ENCODE data around the gene MPG. TPM values are rescaled to one million over a fixed set of nuclear protein-coding genes. Genes with fewer than 3 reads are reported as not detected.
A peak's percentile ranks its signal among the peaks of the same experiment; 100 is the strongest.

MPG gene
- total RNA-seq, 1 donor from 2014 or later = 56.5 TPM

- H3K4me1 ChIP-seq (ENCODE audit: insufficient read depth, low read length) = no peaks in the 10 kb centered on the region
- H2AFZ ChIP-seq (ENCODE audit: low read depth, low read length) = no peak overlapping the region
- Mint-ChIP-seq H3K4me1 (ENCODE audit: low read depth, unreplicated experiment) (no peaks in the 10 kb centered on the region), H3K27ac (ENCODE audit: unreplicated experiment) (no peak overlapping the region), H3K36me3 (ENCODE audit: low read depth, unreplicated experiment) (peaks cover 2% of the 10 kb centered on the region), H3K9me3 (ENCODE audit: unreplicated experiment) (no peaks in the 10 kb centered on the region), H3K4me3 (ENCODE audit: unreplicated experiment) (no peak overlapping the region), H3K27me3 (ENCODE audit: low read depth, unreplicated experiment) (peaks cover 4% of the 10 kb centered on the region)
- TF ChIP-seq CTCF (IDR thresholded peaks at IDR 0.05; ENCODE audit: insufficient read depth, low read depth, low read length) (no peak), EZH2 (IDR thresholded peaks at IDR 0.05; ENCODE audit: insufficient read depth, low read length) (no peak)
- H3K79me2 ChIP-seq (ENCODE audit: insufficient read depth, low read length) = no peaks in the 10 kb centered on the region
- H3K4me3 ChIP-seq (ENCODE audit: insufficient read depth, low read depth, low read length) = no peak overlapping the region
- DNase-seq (ENCODE audit: low read depth) (no peak), FAIRE-seq (no peak)
- no peaks in the 10 kb centered on the region for H3K9me3 ChIP-seq (ENCODE audit: insufficient read depth, low read depth, low read length)
- H4K20me1 ChIP-seq (ENCODE audit: insufficient read depth, low read length) = no peaks in the 10 kb centered on the region
- H3K9ac ChIP-seq (ENCODE audit: low read length) = no peak overlapping the region
- H3K36me3 ChIP-seq (ENCODE audit: insufficient read depth, low read length) = peaks cover 3% of the 10 kb centered on the region
- H3K27ac ChIP-seq (ENCODE audit: low read depth, low read length) = no peak overlapping the region
- H3K4me2 ChIP-seq (ENCODE audit: low read length) = no peak overlapping the region
- no peaks in the 10 kb centered on the region for H3K27me3 ChIP-seq (ENCODE audit: insufficient read depth, low read length)
Observed at GRCh38 chr16:35011-35677, 42.9 kb upstream of the MPG start.

- FAIRE-seq (no peak), DNase-seq (ENCODE audit: low read depth) (no peak)
- H3K4me1 Mint-ChIP-seq (ENCODE audit: low read depth, unreplicated experiment) = no peaks in the 10 kb centered on the region
- H2AFZ ChIP-seq (ENCODE audit: low read depth, low read length) = no peak overlapping the region
- no peaks in the 10 kb centered on the region for H3K27me3 ChIP-seq (ENCODE audit: insufficient read depth, low read length)
- no peaks in the 10 kb centered on the region for H3K4me1 ChIP-seq (ENCODE audit: insufficient read depth, low read length)
- no peaks in the 10 kb centered on the region for H3K79me2 ChIP-seq (ENCODE audit: insufficient read depth, low read length)
- H3K27ac ChIP-seq (ENCODE audit: low read depth, low read length) = no peak overlapping the region
- no peaks in the 10 kb centered on the region for H4K20me1 ChIP-seq (ENCODE audit: insufficient read depth, low read length)
- TF ChIP-seq CTCF (IDR thresholded peaks at IDR 0.05; ENCODE audit: insufficient read depth, low read depth, low read length) (no peak), EZH2 (IDR thresholded peaks at IDR 0.05; ENCODE audit: insufficient read depth, low read length) (no peak)
- H3K9me3 Mint-ChIP-seq (ENCODE audit: unreplicated experiment) = no peaks in the 10 kb centered on the region
- H3K4me3 Mint-ChIP-seq (ENCODE audit: unreplicated experiment) = no peak overlapping the region
- H3K36me3 ChIP-seq (ENCODE audit: insufficient read depth, low read length) = peaks cover 3% of the 10 kb centered on the region
- no peak overlapping the region for H3K9ac ChIP-seq (ENCODE audit: low read length)
- no peak overlapping the region for H3K4me3 ChIP-seq (ENCODE audit: insufficient read depth, low read depth, low read length)
- peaks cover 2% of the 10 kb centered on the region for H3K36me3 Mint-ChIP-seq (ENCODE audit: low read depth, unreplicated experiment)
- H3K27me3 Mint-ChIP-seq (ENCODE audit: low read depth, unreplicated experiment) = peaks cover 4% of the 10 kb centered on the region
- H3K9me3 ChIP-seq (ENCODE audit: insufficient read depth, low read depth, low read length) = no peaks in the 10 kb centered on the region
- no peak overlapping the region for H3K4me2 ChIP-seq (ENCODE audit: low read length)
- H3K27ac Mint-ChIP-seq (ENCODE audit: unreplicated experiment) = peak overlapping the region; percentile 72
Observed at GRCh38 chr16:35678-36305, 42.2 kb upstream of the MPG start.
